ENCODE data around the gene HELZ. TPM values are rescaled to one million over a fixed set of nuclear protein-coding genes. Genes with fewer than 3 reads are reported as not detected.

The HELZ gene
- total RNA-seq, 1 donor from 2014 or later, result 142 TPM

GRCh38 chr17:67082107-67082506 lies 162.9 kb downstream of the HELZ start:
- DNase-seq (ENCODE audit: low spot score), result no peak

GRCh38 chr17:67080804-67081203 lies 164.2 kb downstream of the HELZ start:
- DNase-seq (ENCODE audit: low spot score), result no peak

- DNase-seq (ENCODE audit: low spot score), result no peak
Observed at GRCh38 chr17:67079491-67079890, 165.5 kb downstream of the HELZ start.

- no peak for DNase-seq (ENCODE audit: low spot score)
Observed at GRCh38 chr17:67078292-67078691, 166.7 kb downstream of the HELZ start.

GRCh38 chr17:67076290-67076689 lies 168.7 kb downstream of the HELZ start:
- no peak for DNase-seq (ENCODE audit: low spot score)

- DNase-seq (ENCODE audit: low spot score), result no peak
Observed at GRCh38 chr17:67074781-67075180, 170.2 kb downstream of the HELZ start.

- DNase-seq (ENCODE audit: low spot score), result no peak
Observed at GRCh38 chr17:67072885-67073284, 172.1 kb downstream of the HELZ start.

GRCh38 chr17:67071595-67071994 lies 173.4 kb downstream of the HELZ start:
- DNase-seq (ENCODE audit: low spot score), result no peak

- no peak for DNase-seq (ENCODE audit: low spot score)
Observed at GRCh38 chr17:67069603-67070136, 175.3 kb downstream of the HELZ start.

GRCh38 chr17:67068999-67069398 lies 176.0 kb downstream of the HELZ start:
- DNase-seq (ENCODE audit: low spot score), result no peak

- no peak for DNase-seq (ENCODE audit: low spot score)
Observed at GRCh38 chr17:67067571-67068482, 177.2 kb downstream of the HELZ start.

GRCh38 chr17:67066717-67067116 lies 178.3 kb downstream of the HELZ start:
- no peak for DNase-seq (ENCODE audit: low spot score)

- DNase-seq (ENCODE audit: low spot score), result no peak
Observed at GRCh38 chr17:67063141-67063540, 181.9 kb downstream of the HELZ start.

GRCh38 chr17:67059372-67059771 lies 185.6 kb downstream of the HELZ start:
- no peak for DNase-seq (ENCODE audit: low spot score)

- DNase-seq (ENCODE audit: low spot score), result no peak
Observed at GRCh38 chr17:67058036-67058435, 187.0 kb downstream of the HELZ start.

GRCh38 chr17:67056746-67057490 lies 188.1 kb downstream of the HELZ start:
- no peak for DNase-seq (ENCODE audit: low spot score)

GRCh38 chr17:67055811-67056745 lies 188.9 kb downstream of the HELZ start:
- no peak for DNase-seq (ENCODE audit: low spot score)

- no peak for DNase-seq (ENCODE audit: low spot score)
Observed at GRCh38 chr17:67055041-67055443, 190.0 kb downstream of the HELZ start.

- no peak for DNase-seq (ENCODE audit: low spot score)
Observed at GRCh38 chr17:67054608-67055007, 190.4 kb downstream of the HELZ start.

- no peak for DNase-seq (ENCODE audit: low spot score)
Observed at GRCh38 chr17:67054011-67054591, 190.9 kb downstream of the HELZ start.

GRCh38 chr17:67053438-67054000 lies 191.5 kb downstream of the HELZ start:
- no peak for DNase-seq (ENCODE audit: low spot score)
